ENCODE results near the gene GPR176.
A peak's percentile ranks its signal among the peaks of the same experiment; 100 is the strongest.
"Not testable (repeated sequence)": the region's sequence is repeated elsewhere in the genome, so short reads cannot be mapped to it uniquely, and the experiment has no call there.

The GPR176 gene

DNA sequence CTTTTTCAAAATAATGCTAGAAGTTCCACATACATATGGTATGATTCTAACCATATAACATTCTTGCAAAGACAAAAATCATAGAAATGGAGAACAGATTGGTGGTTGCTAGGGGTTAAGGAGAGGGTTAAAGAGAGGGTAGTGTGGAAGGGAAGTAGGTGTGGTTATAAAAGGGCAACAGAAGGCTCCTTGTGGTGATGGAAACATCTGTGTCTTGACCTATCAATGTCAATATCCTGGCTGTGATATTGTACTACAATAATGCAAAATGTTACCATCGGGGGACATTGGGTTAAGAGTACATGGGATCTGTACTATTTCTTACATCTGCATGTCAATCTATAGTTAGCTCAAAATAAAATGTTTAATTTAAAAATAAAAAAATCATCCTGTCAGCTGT lies 69.6 kb downstream of the GPR176 start:
- FAIRE-seq (no peak), DNase-seq (ENCODE audit: insufficient read length, low spot score) (no peak)
- no peak for TF ChIP-seq POLR2A (IDR thresholded peaks at IDR 0.05; ENCODE audit: low read depth, low read length)

DNA sequence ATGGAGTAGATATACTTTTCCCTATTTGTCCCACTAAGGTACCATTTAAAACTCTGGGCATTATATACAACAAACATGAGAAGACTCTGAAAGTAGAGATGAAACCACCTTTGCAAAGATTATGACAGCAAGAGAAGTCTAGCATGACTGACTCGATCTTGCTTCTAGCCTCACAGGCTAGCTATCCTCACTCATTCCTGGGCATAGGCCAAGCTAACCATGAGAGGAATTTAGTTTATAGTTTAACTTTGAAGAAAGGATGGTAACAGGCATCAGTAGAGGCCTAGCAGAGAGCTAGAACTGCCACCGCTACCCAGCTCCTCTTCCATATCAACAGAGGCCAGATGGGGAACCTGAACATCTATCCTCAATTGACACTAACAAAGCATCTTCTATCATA lies 74.0 kb downstream of the GPR176 start:
- TF ChIP-seq POLR2A (IDR thresholded peaks at IDR 0.05; ENCODE audit: low read depth, low read length) = no peak
- DNase-seq (ENCODE audit: insufficient read length, low spot score) (no peak), FAIRE-seq (peak; percentile 58)

DNA sequence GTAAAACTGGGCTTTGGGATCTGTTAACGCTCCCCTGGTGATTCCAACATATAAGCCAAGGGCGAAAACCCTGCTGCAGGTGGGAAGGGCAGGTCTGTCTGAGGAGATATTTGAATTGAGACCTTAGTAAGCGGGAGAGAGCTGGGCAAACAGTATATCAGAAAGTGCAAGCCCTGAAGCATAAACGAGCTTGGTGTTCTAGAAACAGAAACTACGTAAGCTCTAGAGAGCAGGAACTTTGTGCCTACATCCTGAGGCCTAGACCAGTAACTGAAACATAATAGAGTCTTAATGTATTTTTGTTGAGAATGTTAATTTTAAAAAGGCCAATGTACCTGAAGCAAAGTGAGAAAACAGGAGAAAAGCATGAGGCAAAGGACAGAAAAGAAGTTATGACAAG lies 74.5 kb downstream of the GPR176 start:
- DNase-seq (ENCODE audit: insufficient read length, low spot score) (no peak), FAIRE-seq (no peak)
- TF ChIP-seq POLR2A (IDR thresholded peaks at IDR 0.05; ENCODE audit: low read depth, low read length) = no peak

DNA sequence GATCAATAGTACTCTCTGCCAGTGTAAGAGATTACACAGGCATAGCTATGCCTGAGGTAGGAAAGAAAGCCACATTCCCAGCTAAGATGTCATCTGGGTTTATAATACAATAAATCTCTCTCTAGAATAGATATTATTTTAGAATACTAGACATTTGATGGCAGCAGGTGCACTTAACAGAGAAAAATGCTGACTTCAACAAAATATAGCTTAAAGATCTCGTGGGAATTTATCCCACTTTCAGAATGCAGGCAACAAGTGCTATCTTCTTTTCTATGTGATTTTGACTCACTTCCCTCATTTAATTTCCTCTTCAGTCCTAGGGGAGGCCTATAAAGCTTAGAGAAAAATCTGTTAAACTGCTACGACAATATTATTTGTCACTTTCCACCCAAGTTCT lies 76.5 kb downstream of the GPR176 start:
- no peak for DNase-seq (ENCODE audit: insufficient read length, low spot score)
- no peak for TF ChIP-seq POLR2A (IDR thresholded peaks at IDR 0.05; ENCODE audit: low read depth, low read length)
- no peak for FAIRE-seq

DNA sequence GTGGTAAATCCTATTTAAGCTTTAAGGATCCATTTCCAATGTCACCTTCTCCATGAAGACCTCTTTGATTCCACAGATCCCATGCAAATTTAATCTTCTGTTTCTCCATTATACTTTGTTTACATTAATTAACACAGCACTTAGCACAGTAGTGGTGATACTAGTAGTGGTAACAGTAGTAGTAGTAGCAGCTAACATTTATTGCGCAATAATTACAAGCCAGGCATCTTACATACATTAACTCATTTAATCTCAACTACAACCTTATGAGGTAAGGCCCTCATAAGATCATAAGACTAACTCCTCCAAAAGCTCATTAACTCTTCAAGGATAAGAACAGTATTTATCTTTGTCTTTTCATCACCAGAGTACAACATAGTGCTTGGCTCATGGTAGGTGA lies 82.6 kb downstream of the GPR176 start:
- DNase-seq (ENCODE audit: insufficient read length, low spot score) (no peak), FAIRE-seq (no peak)
- no peak for TF ChIP-seq POLR2A (IDR thresholded peaks at IDR 0.05; ENCODE audit: low read depth, low read length)

DNA sequence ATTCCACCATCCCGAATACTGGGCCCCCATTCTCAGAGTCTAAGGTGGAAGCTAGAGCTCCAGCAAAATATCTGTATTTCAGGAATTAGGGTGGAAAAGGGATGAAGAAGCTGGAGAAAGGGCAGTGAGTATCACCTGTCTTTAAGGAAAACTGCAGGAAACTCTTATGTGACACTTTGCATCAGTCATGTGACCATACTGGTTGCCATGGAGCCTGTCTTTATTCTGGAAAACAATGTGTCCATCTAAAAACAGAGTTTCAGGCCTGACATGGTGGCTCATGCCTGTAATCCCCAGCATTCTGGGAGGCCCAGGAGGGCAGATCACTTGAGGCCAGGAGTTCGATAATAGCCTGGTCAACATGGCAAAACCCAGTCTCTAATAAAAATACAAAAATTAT lies 84.5 kb downstream of the GPR176 start:
- TF ChIP-seq POLR2A (IDR thresholded peaks at IDR 0.05; ENCODE audit: low read depth, low read length) = no peak
- DNase-seq (ENCODE audit: insufficient read length, low spot score) (no peak), FAIRE-seq (no peak)

DNA sequence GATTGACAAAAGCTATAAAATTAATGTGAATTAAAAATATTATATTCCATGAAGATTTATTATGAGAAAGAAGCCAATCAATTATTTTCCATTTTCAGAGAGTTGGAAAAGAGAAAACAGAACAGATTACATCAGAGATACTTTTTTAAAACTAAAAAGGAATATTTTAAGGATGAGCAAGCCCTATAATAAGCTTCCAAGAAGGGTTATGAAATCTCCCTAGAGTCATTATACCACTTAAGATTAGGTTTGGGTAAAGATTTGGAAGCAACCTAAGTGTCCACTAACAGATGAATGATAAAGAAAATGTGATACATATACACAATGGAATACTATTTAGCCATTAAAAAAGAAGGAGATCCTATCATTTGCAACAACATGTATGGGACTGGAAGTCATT lies 85.8 kb downstream of the GPR176 start:
- FAIRE-seq (no peak), DNase-seq (ENCODE audit: insufficient read length, low spot score) (no peak)
- TF ChIP-seq POLR2A (IDR thresholded peaks at IDR 0.05; ENCODE audit: low read depth, low read length) = no peak

DNA sequence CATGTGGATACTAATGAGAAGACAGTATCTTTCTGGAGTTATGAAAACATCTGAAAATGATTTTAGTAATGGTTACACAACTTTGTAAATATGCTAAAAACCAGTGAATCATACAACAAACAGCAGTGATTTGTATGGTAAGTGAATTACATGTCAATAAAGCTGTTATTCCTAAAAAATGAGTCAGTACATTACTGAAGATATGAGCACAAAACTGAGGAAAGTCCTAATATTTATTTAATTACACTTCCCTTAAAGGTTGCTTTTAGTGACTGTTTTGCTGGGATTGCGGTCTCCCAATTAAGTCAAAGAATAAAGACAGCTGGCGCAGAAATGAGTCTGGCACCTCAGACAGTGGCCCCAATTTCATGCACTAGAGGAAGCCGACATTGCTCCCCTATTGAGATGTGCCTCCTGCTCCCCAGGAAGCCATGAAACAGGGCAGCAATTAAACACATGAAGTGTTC lies 86.5 kb downstream of the GPR176 start:
- DNase-seq (ENCODE audit: insufficient read length, low spot score) = no peak
- no peak for TF ChIP-seq POLR2A (IDR thresholded peaks at IDR 0.05; ENCODE audit: low read depth, low read length)
- FAIRE-seq = no peak

DNA sequence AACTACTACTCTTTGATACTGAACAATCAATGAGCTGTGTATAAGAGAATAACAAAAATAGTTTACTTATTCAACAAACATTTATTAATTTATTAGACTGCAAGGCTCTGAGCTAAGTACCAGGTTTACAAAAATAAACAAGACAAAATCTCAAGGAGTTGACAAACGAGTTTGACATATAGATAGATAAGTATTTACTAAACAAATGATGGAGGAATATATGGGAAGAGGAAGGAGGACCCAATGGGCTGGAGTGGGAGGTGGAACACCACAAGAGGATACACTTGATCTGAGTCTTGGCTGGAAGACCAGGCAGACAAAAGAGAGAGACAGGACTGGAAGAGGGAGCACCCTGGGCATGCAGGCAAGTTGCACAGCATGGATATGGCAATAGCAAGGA lies 89.9 kb downstream of the GPR176 start:
- FAIRE-seq = no peak
- no peak for DNase-seq (ENCODE audit: insufficient read length, low spot score)
- TF ChIP-seq POLR2A (IDR thresholded peaks at IDR 0.05; ENCODE audit: low read depth, low read length) = no peak

DNA sequence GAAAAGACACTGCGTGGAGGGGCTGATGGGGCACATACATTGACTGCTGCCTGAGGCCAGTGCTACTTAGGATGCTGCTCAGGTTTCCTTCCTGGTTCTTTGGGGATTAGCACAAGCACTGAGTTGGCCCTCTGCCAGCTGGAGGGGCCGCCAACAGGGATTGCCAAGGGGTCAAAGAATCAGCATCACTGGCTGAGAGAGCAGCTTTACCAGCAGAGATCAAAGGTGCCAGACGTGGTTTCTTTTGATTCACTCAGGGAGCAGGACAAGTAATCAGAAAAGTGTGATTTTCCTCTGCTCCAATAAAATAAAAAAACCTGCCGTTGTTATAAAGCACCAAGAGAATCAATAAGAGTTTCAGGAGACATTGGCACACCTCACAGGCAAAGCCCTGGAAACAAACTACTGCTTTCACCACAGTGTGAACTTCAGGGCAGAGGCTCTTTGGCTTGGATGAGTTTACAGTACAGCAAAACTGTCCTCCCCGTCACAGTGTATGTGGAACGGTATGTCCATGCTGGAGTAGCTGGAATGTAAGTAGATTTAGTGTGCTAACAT lies 91.6 kb downstream of the GPR176 start:
- FAIRE-seq (no peak), DNase-seq (ENCODE audit: insufficient read length, low spot score) (no peak)
- TF ChIP-seq POLR2A (IDR thresholded peaks at IDR 0.05; ENCODE audit: low read depth, low read length) = no peak

DNA sequence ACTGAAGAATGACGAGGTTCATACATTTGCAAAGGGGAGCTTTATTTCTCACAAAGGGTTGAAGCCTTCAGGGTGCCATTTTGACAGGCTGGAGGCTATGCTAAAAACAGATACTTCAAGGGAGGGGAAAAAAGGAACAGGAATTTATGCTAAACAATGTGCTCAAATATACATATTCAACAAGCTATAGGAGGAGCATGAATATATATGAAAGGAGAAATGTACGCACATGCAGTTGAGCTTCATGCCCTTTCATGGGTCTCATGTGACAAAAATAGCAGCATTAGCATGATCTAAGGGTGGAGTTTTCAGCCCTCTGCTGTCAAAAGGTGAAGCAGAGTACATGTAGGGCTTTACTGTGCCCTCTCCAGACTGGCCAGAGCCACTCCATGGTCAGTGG lies 93.1 kb downstream of the GPR176 start:
- no peak for DNase-seq (ENCODE audit: insufficient read length, low spot score)
- no peak for TF ChIP-seq POLR2A (IDR thresholded peaks at IDR 0.05; ENCODE audit: low read depth, low read length)
- no peak for FAIRE-seq

DNA sequence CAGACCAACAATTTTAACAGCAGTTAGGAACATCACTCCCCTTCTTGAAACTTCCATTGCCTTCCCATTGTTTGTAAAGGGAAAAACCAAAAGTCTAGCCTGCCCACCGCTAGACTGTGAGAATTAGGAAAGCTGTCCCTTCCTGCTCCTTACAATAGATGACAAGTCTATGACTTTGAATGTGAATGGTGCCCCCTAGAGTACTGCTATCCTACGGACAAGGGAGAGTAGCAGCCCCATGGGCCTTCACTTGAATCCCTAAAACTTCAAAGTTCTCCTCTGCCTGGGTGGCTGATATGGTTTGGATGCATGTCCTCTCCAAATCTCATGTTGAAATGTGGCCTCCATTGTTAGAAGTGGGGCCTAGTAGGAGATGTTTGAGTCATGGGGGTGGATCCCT lies 96.4 kb downstream of the GPR176 start:
- no peak for TF ChIP-seq POLR2A (IDR thresholded peaks at IDR 0.05; ENCODE audit: low read depth, low read length)
- FAIRE-seq = no peak
- no peak for DNase-seq (ENCODE audit: insufficient read length, low spot score)

DNA sequence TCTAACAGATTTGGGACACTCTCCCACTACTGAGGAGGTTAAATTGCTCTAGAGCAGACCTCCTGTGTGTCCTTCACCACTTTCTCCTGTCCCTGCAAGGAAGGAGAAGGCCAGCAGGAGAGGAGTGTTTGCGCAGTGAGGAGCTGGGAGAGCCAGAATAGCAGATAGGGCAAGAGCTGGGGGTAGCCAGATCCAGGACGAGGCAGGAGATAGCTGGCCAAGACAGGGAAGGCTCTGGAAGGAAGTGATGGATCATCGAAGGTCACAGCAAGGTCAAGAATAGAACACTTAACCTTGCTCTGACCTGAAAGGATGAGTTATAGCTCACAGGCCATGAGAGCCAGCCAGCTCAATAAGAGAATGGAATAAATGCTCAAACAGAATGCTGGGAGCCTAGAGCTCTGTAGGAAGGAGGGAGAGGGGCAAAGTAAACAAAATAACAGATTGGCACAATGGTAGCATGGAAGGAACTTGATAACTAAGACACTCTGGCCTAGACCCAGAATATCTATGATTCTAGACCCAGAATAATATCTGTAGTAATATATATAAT lies 99.9 kb downstream of the GPR176 start:
- DNase-seq (ENCODE audit: insufficient read length, low spot score) (no peak), FAIRE-seq (no peak)
- no peak for TF ChIP-seq POLR2A (IDR thresholded peaks at IDR 0.05; ENCODE audit: low read depth, low read length)

DNA sequence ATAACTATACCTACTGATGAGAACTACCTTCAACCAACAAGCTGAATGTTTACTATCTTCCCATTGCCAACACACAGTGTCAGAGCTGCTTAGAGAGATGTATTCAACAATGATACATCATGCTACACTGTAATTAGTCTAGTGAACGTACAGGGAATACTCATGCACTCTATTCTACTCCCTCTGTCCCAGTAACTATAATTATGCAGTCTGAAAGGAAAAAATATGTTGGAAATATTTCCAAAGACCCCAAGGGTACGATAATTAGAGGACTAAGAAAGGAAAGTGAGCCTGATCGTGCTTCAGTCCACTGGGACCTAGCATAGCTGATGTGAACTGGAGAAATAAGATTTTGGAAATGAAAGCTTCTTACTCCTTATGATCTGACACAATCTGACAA lies 100.5 kb downstream of the GPR176 start:
- TF ChIP-seq POLR2A (IDR thresholded peaks at IDR 0.05; ENCODE audit: low read depth, low read length) = no peak
- FAIRE-seq (no peak), DNase-seq (ENCODE audit: insufficient read length, low spot score) (no peak)

DNA sequence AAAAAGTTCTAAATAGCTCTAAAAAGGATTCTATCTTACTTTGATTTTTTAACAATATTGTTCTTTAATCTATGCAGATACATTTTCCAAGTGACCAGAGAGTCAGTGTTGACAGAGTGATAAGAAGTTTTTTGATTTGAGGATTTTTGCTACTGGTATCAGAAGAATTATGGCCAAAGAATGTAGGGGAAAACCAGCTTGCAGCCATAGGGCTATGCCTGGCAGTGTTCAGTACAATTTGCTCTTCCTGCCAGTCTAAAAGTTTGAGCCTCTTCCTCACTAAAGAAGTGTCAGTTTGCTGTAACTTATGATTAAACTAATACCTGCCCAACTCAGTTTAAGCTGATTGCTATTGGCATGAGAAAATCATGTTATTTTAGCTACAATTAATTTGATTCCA lies 102.2 kb downstream of the GPR176 start:
- no peak for TF ChIP-seq POLR2A (IDR thresholded peaks at IDR 0.05; ENCODE audit: low read depth, low read length)
- FAIRE-seq (peak; percentile 66), DNase-seq (ENCODE audit: insufficient read length, low spot score) (no peak)

DNA sequence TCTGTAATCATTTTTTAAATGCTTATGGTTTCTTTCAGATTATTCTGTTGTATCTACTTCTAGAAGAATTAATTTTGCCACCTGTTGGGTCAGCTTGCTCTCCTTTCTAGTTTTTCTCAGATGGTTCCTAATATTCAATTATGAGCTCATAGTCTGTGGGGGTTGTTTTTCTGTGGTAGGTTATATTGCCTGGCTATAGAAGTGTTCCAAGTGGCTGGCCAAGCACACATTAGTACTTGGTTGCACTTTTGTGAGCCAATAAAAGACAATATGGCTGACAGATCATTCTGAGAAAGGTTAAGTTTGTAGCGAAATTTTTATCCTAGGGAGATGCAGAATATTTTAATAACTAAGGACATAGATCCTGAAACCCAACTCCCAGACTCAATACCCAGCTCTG lies 105.6 kb downstream of the GPR176 start:
- TF ChIP-seq POLR2A (IDR thresholded peaks at IDR 0.05; ENCODE audit: low read depth, low read length) = no peak
- DNase-seq (ENCODE audit: insufficient read length, low spot score) (no peak), FAIRE-seq (no peak)

DNA sequence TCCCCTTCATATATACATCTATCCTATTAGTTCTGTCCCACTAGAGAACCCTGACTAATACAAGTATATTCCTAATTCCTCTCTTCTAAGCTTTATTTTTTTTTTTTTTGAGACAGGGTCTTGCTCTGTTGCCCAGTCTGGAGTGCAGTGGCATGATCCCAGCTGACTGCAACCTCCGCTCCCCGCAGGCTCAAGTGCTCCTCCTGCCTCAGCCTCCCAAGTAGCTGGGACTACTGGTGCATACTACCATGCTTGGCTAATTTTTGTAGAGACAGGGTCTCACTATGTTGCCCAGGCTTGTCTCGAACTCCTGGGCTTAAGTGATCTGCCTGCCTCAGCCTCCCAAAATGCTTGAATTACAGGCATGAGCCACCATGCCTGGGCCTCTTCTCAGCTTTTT lies 107.4 kb downstream of the GPR176 start:
- not testable (repeated sequence) for FAIRE-seq; DNase-seq (ENCODE audit: insufficient read length, low spot score)
